ENCODE measurements around the gene ELP6. TPM values are rescaled to one million over a fixed set of nuclear protein-coding genes. Genes with fewer than 3 reads are reported as not detected.

The ELP6 gene
- total RNA-seq, 1 donor from 2014 or later, result 60.4 TPM

DNA sequence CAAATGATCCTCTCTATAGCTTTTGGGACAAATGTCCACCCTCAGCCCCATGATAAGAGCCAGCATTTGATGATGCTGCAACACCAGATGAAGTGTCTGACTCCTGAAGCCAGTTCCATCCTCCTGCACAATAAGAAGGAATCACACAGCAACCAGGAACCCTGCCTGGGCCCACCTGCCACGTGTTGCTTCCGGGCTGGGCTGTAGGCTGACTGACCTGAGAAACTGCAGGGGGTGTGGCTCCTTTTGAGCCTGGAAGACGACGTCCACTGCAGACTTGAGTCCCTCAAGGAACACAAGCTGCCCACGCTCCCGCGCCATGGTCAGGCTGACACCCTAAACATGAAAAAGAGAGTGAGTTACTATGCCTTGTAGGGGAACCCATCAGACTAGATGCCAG, 9.4 kb downstream of the ELP6 start:
- Mint-ChIP-seq H3K4me1 (peaks cover 3% of the 10 kb centered on the region), H3K4me3 (no peak overlapping the region), H3K9me3 (no peaks in the 10 kb centered on the region), H3K36me3 (ENCODE audit: low read depth) (peaks cover 8% of the 10 kb centered on the region), H3K27ac (ENCODE audit: unreplicated experiment) (no peak overlapping the region), H3K27me3 (ENCODE audit: low read depth) (no peaks in the 10 kb centered on the region)
- no peak for DNase-seq (ENCODE audit: low read depth, low spot score)
- TF ChIP-seq CTCF (conservative IDR thresholded peaks at IDR 0.05), result no peak

DNA sequence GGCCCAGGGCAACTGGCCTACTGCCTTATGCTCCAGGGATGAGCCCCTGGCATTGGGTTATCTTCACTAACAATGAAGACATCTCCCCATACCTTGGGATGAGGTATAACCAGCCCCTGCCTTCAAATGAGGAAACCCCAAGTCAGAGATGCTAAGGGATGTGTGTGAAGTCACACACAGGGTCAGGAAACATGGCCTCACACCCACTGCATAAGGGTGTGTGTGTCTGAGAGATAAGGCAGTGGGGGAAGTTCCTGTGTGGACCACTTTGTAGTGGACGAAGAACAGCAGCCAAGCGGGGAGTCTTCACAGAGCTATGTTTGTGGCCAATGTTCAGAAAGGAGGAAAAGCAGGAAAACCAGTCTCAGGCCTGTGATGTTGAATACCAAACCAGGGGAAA, 10.5 kb downstream of the ELP6 start:
- Mint-ChIP-seq H3K4me1 (peaks cover 3% of the 10 kb centered on the region), H3K36me3 (ENCODE audit: low read depth) (peaks cover 14% of the 10 kb centered on the region), H3K27ac (ENCODE audit: unreplicated experiment) (no peak overlapping the region), H3K9me3 (no peaks in the 10 kb centered on the region), H3K4me3 (no peak overlapping the region), H3K27me3 (ENCODE audit: low read depth) (no peaks in the 10 kb centered on the region)
- TF ChIP-seq CTCF (conservative IDR thresholded peaks at IDR 0.05), result no peak
- no peak for DNase-seq (ENCODE audit: low read depth, low spot score)

- Mint-ChIP-seq H3K27me3 (ENCODE audit: low read depth) (no peaks in the 10 kb centered on the region), H3K4me3 (no peak overlapping the region), H3K36me3 (ENCODE audit: low read depth) (peaks cover 17% of the 10 kb centered on the region), H3K9me3 (no peaks in the 10 kb centered on the region), H3K27ac (ENCODE audit: unreplicated experiment) (no peak overlapping the region), H3K4me1 (peaks cover 3% of the 10 kb centered on the region)
- no peak for TF ChIP-seq CTCF (conservative IDR thresholded peaks at IDR 0.05)
- no peak for DNase-seq (ENCODE audit: low read depth, low spot score)
These were observed 16.6 kb downstream of the ELP6 start for GRCh38 chr3:47496892-47497291.

DNA sequence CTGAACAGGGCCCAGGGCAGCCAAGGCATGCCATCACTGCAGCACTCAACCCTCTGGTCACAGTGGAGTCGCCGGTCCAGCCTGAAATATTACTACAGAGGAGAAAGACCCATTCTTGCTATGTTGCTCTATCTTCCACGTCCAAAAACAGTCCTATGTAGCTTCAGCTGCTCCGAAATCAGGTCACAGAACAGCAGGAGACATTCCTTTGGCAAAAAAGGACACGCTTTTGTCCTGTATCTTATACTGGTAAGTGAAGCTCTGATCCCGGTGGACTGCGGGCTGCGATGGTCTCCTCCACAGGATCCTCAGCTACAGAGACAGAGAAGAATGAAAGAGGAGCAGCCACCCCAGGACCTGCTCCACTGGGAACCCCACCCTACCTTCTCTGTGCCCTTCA, 17.6 kb downstream of the ELP6 start:
- no peak for TF ChIP-seq CTCF (conservative IDR thresholded peaks at IDR 0.05)
- no peak for DNase-seq (ENCODE audit: low read depth, low spot score)
- Mint-ChIP-seq H3K4me1 (no peaks in the 10 kb centered on the region), H3K36me3 (ENCODE audit: low read depth) (peaks cover 14% of the 10 kb centered on the region), H3K27ac (ENCODE audit: unreplicated experiment) (no peak overlapping the region), H3K9me3 (no peaks in the 10 kb centered on the region), H3K27me3 (ENCODE audit: low read depth) (no peaks in the 10 kb centered on the region), H3K4me3 (no peak overlapping the region)

DNA sequence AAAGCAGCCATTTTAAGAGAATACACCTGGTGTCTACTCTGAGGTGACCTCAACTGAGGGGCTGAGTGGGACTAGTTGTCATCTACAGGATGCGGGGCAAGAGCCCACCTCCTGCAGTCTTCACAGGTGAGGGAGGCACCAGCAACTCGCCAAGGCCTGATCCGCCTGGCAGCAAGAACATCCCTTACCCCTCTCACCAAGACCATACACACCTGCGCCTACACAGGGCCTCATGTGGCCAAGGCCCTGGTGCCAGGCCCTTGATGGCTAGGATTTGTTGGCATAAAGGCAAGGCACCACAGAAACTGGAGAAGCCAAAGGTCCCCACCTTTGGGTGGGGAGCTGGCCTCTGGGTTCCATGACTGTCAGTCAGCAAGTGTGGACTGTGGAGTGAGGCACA, 18.4 kb downstream of the ELP6 start:
- H3K4me3 Mint-ChIP-seq, result no peak overlapping the region
- H3K27me3 Mint-ChIP-seq (ENCODE audit: low read depth), result no peaks in the 10 kb centered on the region
- H3K9me3 Mint-ChIP-seq, result no peaks in the 10 kb centered on the region
- H3K36me3 Mint-ChIP-seq (ENCODE audit: low read depth), result peaks cover 13% of the 10 kb centered on the region
- H3K27ac Mint-ChIP-seq (ENCODE audit: unreplicated experiment), result no peak overlapping the region
- no peak for TF ChIP-seq CTCF (conservative IDR thresholded peaks at IDR 0.05)
- DNase-seq (ENCODE audit: low read depth, low spot score), result no peak
- H3K4me1 Mint-ChIP-seq, result no peaks in the 10 kb centered on the region

DNA sequence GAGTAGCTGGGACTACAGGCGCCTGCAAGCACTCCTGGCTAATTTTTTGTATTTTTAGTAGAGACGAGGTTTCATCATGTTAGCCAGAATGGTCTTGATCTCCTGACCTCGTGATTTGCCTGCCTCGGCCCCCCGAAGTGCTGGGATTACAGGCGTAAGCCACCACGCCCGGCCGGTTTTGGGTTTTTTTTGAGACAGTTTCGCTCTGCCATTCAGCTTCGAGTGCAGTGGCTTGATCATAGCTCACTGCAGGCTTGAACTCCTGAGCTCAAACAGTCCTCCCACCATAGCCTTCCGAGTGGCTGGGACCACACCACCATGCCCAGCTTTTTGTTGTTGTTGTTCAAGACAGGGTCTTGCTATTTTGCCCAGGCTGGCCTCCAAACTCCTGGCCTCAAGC, 21.7 kb downstream of the ELP6 start:
- Mint-ChIP-seq H3K4me3 (no peak overlapping the region), H3K4me1 (no peaks in the 10 kb centered on the region), H3K27me3 (ENCODE audit: low read depth) (no peaks in the 10 kb centered on the region), H3K27ac (ENCODE audit: unreplicated experiment) (no peak overlapping the region), H3K36me3 (ENCODE audit: low read depth) (peaks cover 4% of the 10 kb centered on the region), H3K9me3 (no peaks in the 10 kb centered on the region)
- no peak for DNase-seq (ENCODE audit: low read depth, low spot score)
- TF ChIP-seq CTCF (conservative IDR thresholded peaks at IDR 0.05), result no peak

Data from neural crest cell (in vitro differentiated cells).